Stimulated activated CD8-positive, alpha-beta memory T cell treated with anti-CD3 and anti-CD28 coated beads, Interleukin-4, amount 100 ng/mL, for 1 hour (primary cell): ENCODE results near the gene CBLN1.
"Not testable (repeated sequence)": the region's sequence is repeated elsewhere in the genome, so short reads cannot be mapped to it uniquely, and the experiment has no call there.

Experiments used
- DNase-seq, 2 donors: peaks; one replicate each; pipeline ENCODE4 v3.0.0-alpha.2; 2020; ENCODE audit warnings: low read depth in 2 of 2, low spot score in 1 of 2

CBLN1 gene

DNA sequence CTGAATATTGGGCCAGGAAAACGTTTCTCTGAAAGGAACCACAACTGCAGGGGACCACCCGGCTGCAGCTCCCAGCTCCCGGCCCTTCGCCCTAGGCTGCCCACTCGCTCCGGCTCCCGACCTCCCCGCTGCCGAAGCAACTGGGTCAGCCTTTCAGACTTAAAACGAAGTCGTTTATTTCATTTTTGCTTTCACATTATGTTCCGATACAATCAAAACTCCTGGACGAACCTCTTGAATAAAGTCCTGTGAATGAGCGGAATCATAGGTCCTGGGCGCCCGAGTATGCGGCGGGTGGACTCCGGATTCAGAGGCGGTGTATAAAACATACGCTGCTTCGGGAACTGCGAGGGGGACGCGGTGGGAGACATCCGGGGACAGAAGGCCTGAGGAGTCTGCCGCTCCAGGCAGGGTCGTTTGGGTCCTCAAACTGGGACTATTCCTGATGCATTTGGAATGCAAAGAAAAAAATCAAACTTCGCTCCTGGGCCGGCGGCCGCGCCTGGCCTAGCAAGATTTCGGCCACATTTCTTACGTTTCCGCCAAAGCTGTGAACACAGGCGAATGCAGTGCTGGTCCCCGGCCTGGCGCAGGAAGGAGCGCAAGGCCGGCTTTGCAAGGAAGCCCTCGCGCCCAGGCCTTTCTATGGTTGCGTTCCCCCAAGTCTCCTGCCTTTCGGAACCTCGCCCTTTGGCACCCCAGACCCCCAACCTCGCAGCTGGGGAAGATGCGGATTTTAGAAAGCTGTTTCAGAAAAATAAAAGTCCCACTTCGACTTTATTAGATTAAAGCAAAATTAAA lies 3.7 kb downstream of the CBLN1 start:
- DNase-seq = no peak

DNA sequence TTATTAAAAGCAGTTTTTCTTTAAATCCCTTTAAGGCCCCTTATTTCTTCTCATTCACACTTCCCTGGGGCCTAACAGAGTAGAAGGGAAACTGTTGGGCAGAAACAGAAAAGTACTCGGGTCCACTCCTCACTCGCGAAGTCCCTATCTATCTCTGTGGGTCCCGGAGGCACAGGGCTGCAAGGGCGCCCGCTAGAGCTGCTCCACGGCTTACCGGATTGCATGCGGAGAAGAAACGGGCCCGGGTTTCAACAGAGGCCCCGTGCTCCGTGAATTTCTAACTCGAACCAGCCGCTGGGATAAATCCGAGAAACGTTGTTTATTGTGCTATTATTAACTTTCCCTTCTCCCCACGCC lies 4.3 kb downstream of the CBLN1 start:
- DNase-seq = no peak

DNA sequence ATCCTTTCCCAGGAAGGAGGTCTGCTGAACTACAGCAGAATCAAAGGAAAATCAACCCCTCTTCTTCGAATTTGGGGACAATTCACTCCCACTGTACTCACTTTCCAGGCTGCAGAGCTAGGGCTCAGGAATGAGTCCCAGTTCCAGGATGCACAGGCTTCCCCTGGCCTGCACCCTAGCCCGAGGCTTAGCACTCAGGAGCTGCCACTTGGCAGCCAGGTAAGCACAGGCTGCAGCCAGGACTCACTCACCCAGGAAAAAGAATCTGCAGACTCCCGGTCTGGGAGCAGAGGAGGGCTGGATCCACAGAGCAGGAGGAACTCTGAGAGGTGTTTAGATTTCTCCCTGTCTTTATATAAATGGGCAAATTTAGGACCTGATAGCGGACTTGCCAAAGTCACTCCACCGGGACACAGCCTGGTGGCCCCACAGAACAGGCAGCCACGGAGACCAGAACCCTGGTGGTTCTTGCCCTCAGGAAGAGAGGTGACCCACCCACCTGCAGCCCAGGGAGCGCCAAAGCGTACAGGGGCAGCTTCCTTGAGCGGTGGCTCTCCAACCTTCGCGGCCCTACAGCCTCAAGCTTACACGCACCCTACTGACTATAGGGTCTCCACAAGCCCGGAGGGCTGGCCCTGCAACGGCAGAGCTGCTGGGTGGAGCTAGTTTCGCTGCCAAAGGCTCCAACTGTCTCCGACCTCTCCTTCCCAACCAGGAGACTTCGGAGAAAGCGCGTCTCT lies 4.8 kb downstream of the CBLN1 start:
- DNase-seq = no peak

DNA sequence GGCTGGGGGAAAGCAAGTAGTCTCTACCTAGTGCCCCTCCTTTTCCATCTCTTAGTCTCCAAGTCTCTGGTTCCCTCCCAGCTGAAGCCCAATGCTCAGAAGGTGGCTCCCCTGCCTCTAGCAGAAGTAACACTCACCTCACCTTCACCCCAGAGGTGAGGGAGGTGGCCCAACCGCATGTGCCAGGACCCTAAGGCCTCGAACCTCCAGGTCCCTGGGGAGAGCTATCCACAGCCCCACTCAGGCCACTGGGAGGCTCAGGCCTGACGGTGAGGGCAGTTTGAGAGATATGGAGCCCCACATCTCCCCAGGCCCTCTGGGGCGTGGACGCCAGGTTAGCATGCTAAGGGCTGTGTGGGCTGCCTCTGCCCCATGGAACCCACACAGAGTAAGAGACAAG lies 5.8 kb downstream of the CBLN1 start:
- DNase-seq = no peak

DNA sequence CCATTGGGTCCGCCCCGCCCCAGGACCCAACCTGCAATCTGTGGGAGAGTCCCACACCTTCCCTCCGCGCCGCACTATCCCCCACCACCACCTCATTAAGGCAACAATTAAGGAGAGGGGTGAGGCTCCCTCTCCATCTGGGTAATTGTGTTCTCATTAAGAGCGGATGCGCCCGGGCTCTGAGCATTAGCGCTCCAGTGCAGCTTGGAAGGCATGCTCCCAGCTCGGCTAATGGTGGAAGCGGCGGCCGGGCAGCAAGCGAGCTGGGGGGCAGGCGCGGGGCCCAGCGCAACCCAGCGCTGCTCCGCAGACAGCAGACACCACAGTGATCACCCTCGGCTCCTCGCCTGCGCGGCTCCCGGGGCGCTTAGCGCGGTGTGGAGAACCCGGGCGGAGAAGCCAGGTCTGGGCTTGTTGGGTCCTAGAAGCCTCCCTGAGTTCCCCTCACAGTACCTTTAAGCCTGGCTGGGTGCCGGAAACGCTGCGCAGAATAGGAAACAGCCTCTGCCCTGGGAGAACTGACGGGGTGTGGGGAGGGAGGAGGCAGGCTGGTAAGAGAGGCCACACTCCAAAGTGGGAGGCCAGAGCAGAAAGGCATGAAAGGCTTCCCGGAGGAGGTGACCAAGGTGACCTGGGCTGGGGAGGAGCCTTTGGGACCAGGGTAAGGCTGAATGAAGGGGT lies 6.4 kb downstream of the CBLN1 start:
- DNase-seq = no peak

DNA sequence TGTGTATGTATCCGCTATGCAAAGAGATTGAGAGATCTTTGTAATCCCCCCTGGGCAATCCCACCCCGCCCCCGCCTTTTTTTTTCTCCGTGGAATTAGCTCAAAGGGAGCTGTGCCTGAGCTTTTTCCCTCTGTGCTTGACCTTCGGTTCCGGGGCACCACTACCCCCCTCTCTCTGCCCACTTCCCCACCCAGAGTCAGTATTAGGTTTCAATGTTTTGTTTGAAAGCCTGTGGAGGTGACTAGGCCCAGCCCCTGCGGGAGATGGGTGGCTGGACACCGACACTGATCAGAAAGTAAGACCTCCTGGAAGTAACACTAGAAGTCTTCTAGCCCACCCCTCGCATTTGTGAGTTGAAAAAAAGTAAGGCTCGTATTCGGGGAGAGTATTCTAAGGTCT lies 7.0 kb downstream of the CBLN1 start:
- DNase-seq = no peak

DNA sequence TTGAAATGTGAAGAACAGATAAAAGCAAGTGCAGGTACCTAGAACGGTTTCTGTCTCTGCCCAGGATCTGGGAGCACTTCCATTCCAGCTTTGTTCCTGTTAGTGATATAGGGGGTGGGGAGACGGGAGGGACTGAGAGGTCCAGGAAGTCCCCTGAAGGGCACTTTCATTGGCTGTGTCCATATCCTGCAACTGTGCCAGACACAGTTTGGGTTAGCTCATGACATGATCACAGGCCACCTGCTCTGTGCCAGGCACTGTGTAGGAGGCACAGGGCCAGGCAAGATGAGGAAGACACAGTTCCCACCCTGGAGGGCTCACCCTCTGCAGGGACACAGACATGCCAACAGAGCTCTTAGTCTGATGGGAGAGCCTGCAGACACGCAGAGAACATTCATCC lies 7.9 kb downstream of the CBLN1 start:
- DNase-seq = no peak

DNA sequence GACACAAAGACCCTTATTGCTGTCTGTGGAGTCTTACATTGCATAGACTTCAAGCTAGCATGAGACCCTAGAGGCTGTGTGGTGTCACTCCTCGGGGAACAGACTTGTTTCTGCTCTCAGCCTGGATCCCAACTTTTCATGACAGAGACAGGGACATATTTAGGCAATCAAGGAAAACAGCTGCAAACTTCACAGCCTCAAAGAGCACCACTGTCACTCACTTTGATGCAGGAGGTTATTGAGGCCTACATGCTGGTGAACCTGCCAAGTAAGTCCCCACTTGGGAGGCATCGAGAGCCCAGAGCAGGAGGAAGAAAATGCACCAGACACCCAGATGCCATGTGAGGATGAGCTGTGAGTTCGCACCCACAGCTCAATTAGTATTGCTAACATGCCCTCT lies 10.3 kb downstream of the CBLN1 start:
- no peak for DNase-seq

DNA sequence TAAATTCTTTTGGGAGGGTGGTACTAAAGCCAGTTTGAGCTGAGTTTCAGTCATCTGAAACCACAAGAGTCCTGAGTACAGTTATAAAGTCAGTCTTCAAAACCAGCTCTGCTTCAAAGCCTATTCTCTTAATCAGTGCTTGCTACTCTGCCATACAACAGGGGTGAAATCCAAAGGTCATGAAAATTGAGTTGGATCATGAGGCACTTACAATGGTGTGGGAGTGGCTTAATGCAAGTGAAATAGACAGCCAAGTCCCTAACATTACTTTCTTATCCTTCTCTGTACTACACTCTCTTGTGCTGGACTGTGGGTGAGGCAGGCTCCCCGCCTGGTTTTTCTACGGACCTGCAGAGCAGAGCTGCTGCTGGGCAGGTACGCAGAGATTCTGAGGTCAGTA lies 12.4 kb downstream of the CBLN1 start:
- DNase-seq = no peak

DNA sequence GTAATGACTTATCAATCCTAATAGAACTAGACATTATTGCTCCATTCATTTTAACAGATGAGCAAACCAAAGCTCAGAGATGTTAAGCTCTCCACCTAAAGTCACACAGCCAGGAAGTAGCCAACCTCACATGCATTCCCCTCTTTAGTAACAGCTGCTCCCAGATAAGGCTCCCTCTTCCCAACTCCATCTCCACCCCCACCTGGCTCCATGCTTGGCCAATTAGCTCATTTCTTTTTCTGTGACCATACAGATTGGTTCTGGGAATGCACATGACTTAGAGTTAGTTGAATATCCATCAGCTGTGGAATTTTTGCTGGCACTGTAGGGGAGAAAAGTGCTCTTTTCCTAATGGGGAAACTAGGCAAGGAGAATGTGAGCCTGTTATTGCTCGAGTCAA lies 13.0 kb downstream of the CBLN1 start:
- no peak for DNase-seq

DNA sequence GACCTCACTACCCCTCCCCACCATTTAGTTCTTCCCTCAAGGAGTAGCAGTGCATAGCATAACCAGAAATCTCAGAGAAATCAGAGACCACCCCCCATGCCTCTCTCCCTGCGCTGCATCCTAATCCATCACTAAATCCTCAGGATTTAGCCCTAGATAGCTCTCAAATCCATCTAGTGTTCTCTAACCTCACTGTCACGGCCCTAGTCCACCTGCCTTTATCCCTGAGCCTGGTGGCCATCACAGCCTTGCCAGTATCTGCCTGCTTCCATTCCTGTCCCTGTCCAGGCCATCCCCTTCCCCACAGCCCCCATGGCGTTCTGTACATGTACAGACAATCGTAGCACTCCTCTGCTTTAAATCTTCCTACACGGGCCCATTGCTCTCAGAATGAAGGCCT lies 19.1 kb downstream of the CBLN1 start:
- DNase-seq = no peak

DNA sequence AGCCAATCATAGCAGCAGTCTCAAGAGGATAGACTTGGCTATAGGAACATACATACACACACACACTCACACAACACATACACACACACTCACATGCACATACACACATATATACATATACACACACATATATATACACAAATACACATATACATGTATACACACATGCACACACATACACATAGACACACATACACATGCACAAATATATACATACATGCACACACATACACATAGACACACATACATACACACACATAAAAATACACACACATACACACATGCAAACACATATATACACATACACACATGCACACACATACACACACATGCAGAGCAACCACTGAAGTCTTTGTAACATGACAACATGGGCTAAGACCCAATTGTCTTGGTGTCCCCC lies 19.7 kb downstream of the CBLN1 start:
- no peak for DNase-seq

DNA sequence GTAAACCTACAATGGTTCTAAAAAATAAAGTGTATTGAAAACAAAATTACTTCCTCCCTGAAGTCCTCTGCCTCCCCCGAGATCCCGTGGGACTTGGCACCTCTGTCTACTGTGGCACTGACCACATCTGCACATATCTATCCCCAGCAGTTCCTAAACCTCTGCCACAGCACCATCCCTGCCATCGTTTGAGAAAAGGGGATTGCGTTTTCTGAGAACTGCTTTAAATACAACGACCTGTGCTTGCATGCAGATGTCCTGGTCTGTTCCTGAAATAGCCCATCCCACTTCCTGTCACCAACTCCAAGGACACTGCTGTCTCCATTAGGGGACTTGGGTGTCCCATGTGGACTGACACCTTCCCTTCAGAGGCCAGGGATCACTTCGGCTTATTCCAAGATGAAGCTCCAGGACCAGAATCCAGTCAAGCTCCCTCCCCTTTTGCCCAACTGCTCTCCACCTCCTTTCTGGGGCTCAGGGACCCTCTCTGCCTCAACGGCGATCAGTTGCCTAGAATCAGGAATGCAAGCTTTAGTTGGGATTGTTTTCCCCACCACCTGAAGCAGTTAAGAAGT lies 20.6 kb downstream of the CBLN1 start:
- no peak for DNase-seq

DNA sequence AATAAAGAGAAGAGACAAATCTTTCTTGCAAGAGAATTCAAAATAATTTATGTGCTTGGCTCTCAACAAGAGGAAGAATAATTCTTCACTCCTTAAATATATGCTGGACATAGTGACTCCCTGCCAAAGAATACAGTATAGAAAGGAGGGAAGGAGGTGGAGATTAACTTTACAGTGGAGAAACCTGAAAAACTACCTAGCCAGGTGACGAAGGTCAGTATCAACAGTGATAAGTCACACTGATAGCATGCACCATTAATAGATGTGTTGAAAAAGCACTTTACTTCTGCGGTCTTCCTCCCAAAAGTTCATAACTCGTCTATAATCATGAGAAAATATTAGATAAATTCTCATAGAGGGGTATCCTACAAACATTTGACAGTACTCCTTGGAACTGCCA lies 21.4 kb downstream of the CBLN1 start:
- no peak for DNase-seq

DNA sequence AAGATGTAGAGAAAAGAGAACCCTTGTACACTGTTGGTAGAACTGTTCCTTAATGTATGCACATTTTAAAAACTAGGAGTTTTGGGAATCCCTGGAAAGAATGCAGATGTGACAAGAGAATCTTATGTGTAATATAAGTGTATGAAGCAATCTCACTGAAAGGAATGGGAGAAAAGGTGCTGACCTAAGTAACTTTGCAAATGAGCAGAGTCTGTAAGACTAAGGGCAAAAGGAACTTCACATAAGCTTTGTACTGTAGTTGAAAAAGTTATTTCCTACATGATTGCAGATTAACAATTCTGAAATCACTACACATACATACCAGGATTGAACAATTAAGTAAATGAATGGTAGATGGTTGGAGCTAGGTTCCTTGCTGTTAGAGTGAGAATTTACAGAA lies 22.3 kb downstream of the CBLN1 start:
- no peak for DNase-seq

DNA sequence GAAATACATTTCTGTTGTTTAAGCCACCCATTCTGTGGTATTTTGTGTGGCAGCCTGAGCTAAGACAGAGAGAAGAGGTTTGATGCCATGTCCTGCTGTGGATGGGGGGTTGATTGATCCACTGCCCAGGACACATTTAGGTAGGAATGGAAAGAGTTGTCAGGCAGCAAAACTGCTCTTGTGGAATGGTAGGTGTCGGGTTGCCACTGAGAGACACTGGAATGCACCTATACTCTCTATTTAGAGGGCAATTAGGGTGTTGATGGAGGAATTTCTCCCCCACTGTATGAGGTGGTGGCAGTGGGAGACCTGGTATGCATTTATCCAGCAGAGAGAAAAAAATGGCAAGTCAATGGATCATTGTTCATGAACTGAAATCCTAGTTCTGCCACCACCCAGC lies 30.9 kb downstream of the CBLN1 start:
- no peak for DNase-seq

DNA sequence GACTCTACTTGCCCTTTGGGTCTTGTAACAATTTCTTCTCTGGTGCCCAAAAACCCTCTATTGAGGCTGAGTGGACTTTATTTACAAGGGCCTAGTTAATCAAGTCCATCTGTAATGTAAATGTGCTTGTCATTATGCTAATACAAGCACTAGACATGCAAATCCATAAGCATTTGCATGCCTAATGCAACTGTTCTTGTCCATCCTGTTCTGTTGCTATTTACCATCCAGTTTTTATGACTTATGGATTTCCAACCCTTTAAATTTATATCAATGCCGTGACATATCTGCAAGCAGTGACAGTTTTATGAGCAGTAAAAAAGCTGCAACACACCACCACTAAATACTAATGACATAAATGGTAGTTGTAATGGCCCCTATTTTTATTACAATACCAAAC lies 33.4 kb downstream of the CBLN1 start:
- no peak for DNase-seq

DNA sequence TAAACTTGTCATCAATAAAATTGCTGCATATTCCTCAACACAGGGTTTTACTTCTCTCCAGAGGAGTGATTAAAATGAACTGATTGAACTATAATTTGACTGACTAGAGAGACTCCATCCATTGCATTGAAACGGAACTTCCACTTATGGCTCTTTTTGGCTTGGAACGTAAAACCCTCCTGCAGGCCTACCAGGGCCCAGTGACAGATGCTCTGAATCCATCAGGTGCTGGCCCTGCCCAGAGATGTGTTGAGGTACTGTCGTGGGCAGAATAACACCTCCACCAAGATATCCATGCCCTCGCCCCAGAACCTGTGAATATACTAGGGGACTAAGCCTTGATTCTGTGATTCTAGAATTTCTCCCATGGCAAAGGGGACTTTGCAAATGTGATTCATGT lies 45.4 kb downstream of the CBLN1 start:
- DNase-seq = no peak

DNA sequence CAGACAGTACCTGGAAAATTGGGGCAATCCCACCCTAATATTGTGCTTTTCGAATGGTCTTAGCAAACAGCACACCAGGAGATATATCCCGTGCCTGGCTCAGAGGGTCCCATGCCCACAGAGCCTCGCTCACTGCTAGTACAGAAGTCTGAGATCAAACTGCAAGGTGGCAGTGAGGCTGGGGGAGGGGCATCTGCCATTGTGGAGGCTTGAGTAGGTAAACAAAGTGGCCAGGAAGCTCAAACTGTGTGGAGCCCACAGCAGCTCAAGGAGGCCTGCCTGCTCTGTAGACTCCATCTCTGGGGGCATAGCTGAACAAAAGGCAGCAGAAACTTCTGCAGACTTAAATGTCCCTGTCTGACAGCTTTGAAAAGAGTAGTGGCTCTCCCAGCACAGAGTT lies 53.3 kb downstream of the CBLN1 start:
- DNase-seq = not testable (repeated sequence)
